Pulmonary artery endothelial cell (primary cell): ENCODE results near the gene COX17. TPM values are rescaled to one million over a fixed set of nuclear protein-coding genes. Genes with fewer than 3 reads are reported as not detected.

Experiments used
- DNase-seq: peaks from one replicate; pipeline ENCODE4 v3.0.0-alpha.2; 2011; ENCODE audit warnings: low read depth, low spot score
- total RNA-seq: library from RNA; depleted of rRNA; stranded (reverse); fragments of >200 nt; gene quantifications from 2 replicates; pipeline ENCODE4 v1.2.3, GENCODE V29; 2014

The COX17 gene
- total RNA-seq, 1 donor from 2014 or later: 24.1 TPM

- no peak for DNase-seq
These were observed 1.9 kb downstream of the COX17 start for GRCh38 chr3:119675188-119675874.

- DNase-seq: no peak
These were observed 3.3 kb downstream of the COX17 start for GRCh38 chr3:119673875-119674274.

GRCh38 chr3:119672776-119673175 is 4.4 kb downstream of the COX17 start:
- no peak for DNase-seq

GRCh38 chr3:119669906-119670570 is 7.2 kb downstream of the COX17 start:
- DNase-seq: no peak

- DNase-seq: no peak
These were observed 11.1 kb downstream of the COX17 start for GRCh38 chr3:119665954-119666559.

DNA sequence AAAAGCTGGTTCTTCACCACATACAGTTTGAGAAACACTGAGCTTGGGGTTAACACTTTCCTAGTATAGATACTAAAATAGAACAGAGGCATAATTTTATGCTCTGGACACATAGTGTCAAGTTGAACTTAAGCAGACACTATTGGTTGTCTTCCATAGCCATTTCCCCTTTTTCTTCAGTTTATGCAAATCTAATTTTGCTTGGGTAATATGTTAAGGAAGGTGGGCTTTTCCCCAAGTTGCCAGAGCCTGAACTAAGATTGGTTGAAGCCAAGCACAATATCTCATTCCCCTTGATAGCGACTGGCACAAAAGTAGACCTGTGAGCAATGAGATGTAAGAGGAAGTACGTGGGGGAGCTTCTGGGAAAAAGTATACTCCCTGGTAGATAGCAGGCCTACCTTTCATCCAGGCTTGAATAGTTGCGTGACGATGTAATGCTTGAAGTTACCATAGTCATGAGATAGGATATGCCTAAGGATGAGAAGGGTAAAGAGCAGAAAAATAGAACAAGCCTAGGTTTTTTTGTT is 12.3 kb downstream of the COX17 start:
- DNase-seq: no peak

GRCh38 chr3:119664370-119664769 is 12.8 kb downstream of the COX17 start:
- DNase-seq: no peak

DNA sequence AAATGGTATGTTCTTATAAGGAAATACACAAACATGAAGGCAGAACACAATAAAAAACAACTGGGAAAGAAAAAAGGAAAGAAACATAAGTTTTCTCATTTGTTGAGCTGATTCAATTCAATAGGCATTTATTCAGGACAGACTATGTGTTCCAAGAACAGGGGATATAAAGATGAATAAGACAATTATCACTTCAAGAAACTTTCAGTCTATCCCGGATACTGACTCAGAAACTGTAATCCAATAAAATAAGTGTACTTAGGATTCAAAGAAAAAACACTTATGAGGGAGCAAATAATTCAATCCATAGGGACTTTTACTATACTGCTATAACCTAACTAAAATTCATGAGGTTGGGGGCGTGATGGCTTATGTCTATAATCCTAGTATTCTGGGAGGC is 13.3 kb downstream of the COX17 start:
- DNase-seq: no peak

GRCh38 chr3:119662604-119663373 is 14.4 kb downstream of the COX17 start:
- no peak for DNase-seq

GRCh38 chr3:119660474-119661440 is 16.4 kb downstream of the COX17 start, which contains the start of gene POPDC2:
Gene POPDC2 (minus strand): TSS chr3:119660589. CDS start chr3:119660423, 166 bp downstream.
- no peak for DNase-seq

GRCh38 chr3:119659606-119660291 is 17.5 kb downstream of the COX17 start:
- no peak for DNase-seq

DNA sequence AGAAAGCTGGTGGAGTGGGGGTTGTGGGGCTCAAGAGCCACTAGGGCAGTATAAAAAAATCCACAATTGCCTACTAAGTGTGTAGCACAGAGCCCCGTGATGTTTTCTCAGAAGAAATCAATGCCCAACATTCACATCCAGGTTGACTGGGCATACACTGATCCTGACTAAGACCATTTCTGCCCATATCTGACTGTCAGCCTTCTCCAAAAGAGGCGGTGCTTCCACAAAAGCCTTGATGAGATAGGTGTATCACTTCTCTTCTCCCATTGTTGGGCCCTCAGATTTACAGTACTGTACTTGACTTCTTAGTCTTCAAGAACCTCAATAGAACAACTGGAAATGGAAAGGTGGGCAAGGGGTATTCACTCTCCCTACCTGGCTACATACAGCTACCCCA is 18.2 kb downstream of the COX17 start:
- DNase-seq: no peak

DNA sequence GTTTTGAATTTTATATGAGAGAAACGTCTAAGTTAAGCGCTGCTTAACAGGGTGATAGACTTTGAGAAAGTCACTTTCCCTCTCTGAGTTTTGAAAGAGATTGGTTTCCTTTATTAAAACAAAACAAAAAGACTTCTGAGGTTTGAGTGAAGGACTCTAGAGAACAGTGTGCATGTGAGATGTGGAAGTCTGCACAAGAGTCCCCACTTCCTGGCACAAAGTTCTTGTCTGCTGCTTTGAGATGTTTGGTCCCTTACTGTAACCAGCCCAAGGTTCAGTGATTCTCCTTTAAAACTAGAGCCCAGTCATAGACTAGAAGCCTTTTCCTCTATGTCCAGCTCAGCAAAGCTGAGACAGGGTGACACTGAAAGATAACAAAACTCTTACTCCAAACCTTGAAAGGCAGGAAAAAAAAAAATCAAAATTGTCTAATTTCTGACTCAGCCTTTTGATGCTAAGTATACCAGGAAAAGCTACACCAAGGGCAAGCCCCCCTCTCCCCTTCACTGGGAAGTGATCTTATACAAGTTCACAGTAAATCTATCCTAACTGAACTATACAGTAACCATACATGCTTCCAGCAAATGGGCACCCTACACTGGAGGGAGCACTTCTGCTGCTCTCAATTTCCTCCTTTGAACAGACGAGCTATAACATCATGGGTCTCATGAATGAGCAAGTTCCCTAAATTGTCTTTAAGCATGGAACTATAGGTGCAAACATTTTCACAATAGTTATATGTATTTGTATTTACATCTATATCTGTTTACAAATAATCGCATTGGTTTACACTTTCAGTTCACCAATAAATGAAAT is 19.1 kb downstream of the COX17 start:
- no peak for DNase-seq

DNA sequence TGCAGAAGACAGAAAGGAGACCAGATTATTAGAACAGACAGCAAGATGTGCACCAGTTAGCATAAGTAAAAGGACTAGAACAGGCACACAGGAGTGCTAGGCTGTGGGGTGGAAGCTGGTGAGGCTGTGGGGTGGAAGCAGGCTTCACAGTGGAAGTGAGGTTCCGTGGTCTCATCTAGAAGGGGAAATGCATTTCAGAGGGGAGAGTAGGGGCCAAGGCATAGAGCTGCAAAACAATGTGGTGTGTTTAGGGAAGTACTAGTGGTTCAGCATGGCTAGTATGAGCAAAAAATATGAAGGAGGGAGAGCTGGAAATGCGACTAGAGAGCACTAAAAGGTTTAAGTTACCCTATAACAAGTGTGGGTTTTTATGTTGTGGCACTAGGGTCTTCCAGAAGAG is 23.3 kb downstream of the COX17 start:
- no peak for DNase-seq

GRCh38 chr3:119652306-119653033 is 24.7 kb downstream of the COX17 start:
- DNase-seq: no peak

DNA sequence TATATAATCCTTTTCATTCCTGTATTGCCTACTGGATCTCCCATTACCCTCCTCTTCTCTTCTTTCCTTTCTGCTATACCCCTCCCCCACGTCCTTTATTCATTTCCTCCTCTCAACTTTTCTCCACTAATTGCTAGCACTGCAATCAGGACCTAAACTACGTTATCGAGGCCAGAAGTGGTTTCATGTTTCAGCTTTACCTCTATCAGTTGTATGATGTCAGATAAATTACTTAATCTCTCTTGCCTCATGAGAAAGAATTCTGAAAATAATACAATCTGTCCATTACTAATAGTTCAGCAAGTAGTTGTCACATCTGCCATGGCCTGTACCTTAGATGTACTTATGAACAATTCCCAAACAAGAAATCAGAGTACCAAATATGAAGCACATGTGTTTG is 27.4 kb downstream of the COX17 start:
- DNase-seq: no peak

GRCh38 chr3:119647843-119648575 is 29.2 kb downstream of the COX17 start:
- DNase-seq: no peak

GRCh38 chr3:119647171-119647570 is 30.0 kb downstream of the COX17 start:
- DNase-seq: peak; percentile 48
